Nephron progenitor cell (in vitro differentiated cells): Measurements from ENCODE around the gene GNG13.

Experiments
- DNase-seq: peaks from one replicate; pipeline ENCODE4 v3.0.0; 2021
- H3K27ac Mint-ChIP-seq: 2 replicates; pipeline ENCODE4 v1.8.0; 2021; ENCODE audit warnings: mild to moderate bottlenecking, moderate library complexity, mixed read lengths
- H3K27me3 Mint-ChIP-seq: 2 replicates; pipeline ENCODE4 v1.8.0; 2021; ENCODE audit warnings: mild to moderate bottlenecking, low read depth, mixed read lengths; ENCODE audit not compliant: poor library complexity
- H3K36me3 Mint-ChIP-seq: 2 replicates; pipeline ENCODE4 v1.8.0; 2021; ENCODE audit warnings: low read depth, mixed read lengths
- H3K4me1 Mint-ChIP-seq: 2 replicates; pipeline ENCODE4 v1.8.0; 2021; ENCODE audit warnings: mixed read lengths
- H3K4me3 Mint-ChIP-seq: 2 replicates; pipeline ENCODE4 v1.8.0; 2021; ENCODE audit warnings: mild to moderate bottlenecking, moderate library complexity, mixed read lengths
- H3K9me3 Mint-ChIP-seq: 2 replicates; pipeline ENCODE4 v1.8.0; 2021; ENCODE audit warnings: mild to moderate bottlenecking, moderate library complexity, mixed read lengths
- TF ChIP-seq, protein P1 (sequence below): fragments of 200-600 bp; sonication (generic); IDR thresholded peaks from 2 replicates; pipeline ENCODE4 v1.5.0; 2021; ENCODE audit warnings: antibody characterized with exemption

GNG13 gene

DNA sequence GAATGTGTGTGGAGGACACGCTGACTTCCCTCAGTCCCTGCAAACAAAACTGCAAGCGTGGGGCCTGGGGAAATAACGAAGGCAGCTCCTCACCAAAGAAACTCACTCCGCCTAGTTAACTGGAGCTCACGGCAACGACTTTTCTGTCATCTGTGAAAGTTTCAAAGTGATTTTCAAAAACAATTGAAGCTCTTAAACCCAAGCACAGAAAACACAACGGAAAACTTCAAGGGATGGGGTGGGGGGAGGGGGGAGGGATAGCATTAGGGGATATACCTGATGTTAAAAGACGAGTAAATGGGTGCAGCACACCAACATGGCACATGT, 3.2 kb upstream of the GNG13 start:
- Mint-ChIP-seq H3K9me3 (peaks cover 9% of the 10 kb centered on the region), H3K4me3 (no peak overlapping the region), H3K4me1 (peaks cover 28% of the 10 kb centered on the region), H3K36me3 (peaks cover 5% of the 10 kb centered on the region), H3K27me3 (peaks cover 52% of the 10 kb centered on the region), H3K27ac (no peak overlapping the region)
- no peak for DNase-seq
- TF ChIP-seq, protein P1, sequence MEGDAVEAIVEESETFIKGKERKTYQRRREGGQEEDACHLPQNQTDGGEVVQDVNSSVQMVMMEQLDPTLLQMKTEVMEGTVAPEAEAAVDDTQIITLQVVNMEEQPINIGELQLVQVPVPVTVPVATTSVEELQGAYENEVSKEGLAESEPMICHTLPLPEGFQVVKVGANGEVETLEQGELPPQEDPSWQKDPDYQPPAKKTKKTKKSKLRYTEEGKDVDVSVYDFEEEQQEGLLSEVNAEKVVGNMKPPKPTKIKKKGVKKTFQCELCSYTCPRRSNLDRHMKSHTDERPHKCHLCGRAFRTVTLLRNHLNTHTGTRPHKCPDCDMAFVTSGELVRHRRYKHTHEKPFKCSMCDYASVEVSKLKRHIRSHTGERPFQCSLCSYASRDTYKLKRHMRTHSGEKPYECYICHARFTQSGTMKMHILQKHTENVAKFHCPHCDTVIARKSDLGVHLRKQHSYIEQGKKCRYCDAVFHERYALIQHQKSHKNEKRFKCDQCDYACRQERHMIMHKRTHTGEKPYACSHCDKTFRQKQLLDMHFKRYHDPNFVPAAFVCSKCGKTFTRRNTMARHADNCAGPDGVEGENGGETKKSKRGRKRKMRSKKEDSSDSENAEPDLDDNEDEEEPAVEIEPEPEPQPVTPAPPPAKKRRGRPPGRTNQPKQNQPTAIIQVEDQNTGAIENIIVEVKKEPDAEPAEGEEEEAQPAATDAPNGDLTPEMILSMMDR, result no peak

DNA sequence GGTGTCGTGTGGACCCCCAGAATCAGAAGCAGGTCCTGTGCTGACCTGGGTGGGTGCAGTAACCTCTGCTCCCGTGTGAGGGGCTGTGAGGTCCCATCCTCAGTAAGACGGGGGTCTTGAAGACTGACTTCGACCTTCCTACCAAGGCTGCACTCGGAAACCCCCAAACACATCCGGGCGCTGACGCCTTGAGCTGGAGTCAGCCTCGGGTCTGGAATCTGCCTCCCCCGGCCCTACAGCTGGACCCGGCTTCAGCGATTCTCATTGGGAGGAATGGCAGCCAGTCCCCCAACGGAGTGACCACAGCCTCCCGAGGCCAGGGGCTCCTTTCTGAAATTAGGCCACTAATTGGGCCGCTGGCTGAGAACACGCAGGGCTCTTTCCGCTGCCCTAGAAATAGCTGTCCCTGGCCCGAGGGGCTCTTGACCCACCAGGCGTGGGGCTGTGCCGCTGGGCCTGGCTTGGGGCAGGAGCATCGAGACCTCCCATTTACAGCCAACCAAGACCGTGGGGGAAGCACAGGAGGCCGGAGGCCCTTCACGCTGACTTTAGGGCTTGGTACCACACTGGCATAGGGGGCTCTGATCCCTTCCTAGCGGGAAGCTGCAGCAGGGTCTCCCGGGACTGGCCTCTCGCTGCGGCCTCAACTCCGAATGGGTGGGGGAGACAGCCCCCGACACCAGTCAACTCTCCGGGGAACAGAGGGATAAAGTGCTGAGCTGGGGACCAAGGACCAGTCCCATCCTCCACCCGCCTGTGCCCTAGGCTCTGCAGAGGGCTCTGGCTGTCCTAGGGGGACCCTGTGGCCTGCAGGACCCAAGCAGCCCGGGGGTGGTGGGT, 2.6 kb upstream of the GNG13 start:
- peaks cover 8% of the 10 kb centered on the region for H3K36me3 Mint-ChIP-seq
- DNase-seq, result no peak
- H3K4me3 Mint-ChIP-seq, result no peak overlapping the region
- TF ChIP-seq, protein P1, result no peak
- H3K27me3 Mint-ChIP-seq, result peaks cover 50% of the 10 kb centered on the region
- H3K9me3 Mint-ChIP-seq, result peaks cover 4% of the 10 kb centered on the region
- no peak overlapping the region for H3K27ac Mint-ChIP-seq
- peaks cover 22% of the 10 kb centered on the region for H3K4me1 Mint-ChIP-seq

DNA sequence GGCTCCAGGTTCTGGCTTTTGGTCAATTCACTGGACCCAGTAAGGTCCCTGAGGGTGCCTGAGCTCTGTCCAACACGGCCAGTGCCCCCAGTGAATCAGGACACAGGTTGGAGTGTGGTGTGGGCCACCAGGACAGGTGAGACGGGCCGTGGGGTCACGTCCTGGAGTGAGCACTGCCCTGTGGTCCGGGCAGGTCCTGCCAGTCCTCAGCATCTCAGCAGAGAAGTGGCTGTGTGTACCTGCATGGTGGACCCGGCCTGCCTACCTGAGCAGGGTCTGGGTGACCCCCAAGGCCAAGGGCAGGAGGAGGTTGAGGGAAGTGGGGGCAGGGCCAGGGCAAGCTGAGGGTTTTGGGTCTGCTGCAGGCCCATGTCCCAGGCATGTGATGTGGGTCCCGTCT, 1.9 kb upstream of the GNG13 start:
- DNase-seq, result no peak
- TF ChIP-seq, protein P1, result no peak
- H3K27ac Mint-ChIP-seq, result no peak overlapping the region
- H3K4me1 Mint-ChIP-seq, result peaks cover 17% of the 10 kb centered on the region
- H3K9me3 Mint-ChIP-seq, result no peaks in the 10 kb centered on the region
- no peak overlapping the region for H3K4me3 Mint-ChIP-seq
- peaks cover 46% of the 10 kb centered on the region for H3K27me3 Mint-ChIP-seq
- H3K36me3 Mint-ChIP-seq, result peaks cover 8% of the 10 kb centered on the region

DNA sequence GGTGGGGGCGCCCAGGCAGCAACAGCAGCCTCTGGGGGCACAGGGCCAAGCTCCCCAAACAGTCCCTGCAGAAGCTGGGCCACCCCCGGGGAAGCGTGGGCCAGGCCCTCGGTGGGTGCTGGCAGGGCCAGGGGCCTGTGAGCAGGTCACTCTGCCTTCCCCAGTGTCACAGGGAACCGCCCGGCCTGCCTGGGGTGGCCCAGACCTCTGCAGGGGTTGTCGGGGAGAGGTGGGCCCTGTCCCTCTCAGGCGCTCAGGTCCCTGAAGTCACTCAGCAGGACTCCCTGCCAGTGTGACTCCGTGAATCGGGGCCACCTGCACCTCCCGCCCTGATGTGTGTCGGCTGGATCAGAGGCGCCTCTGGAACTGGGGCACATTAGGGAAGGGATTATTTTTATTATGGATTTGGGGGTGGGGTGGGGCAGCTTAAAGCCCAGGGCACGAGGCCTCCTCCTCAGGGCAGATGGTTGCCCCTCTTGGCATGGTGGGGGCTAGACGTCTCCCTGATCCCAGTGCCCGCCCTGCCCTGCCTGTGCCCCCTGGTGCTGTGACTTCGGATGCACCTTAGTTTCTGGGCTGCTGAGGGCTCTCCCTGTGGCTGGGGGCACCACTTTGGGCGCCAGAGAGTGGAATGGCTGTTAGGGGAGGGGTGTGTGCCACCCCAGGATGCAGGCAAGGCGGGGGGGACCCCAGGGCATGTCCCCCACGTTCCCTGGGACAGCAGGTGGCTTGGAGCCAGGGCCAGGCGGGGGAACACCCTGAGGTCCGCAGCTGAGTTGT, 1.2 kb upstream of the GNG13 start:
- H3K9me3 Mint-ChIP-seq, result no peaks in the 10 kb centered on the region
- peaks cover 17% of the 10 kb centered on the region for H3K4me1 Mint-ChIP-seq
- H3K36me3 Mint-ChIP-seq, result peaks cover 8% of the 10 kb centered on the region
- DNase-seq, result no peak
- no peak overlapping the region for H3K4me3 Mint-ChIP-seq
- H3K27ac Mint-ChIP-seq, result no peak overlapping the region
- H3K27me3 Mint-ChIP-seq, result peaks cover 46% of the 10 kb centered on the region
- TF ChIP-seq, protein P1, result no peak

DNA sequence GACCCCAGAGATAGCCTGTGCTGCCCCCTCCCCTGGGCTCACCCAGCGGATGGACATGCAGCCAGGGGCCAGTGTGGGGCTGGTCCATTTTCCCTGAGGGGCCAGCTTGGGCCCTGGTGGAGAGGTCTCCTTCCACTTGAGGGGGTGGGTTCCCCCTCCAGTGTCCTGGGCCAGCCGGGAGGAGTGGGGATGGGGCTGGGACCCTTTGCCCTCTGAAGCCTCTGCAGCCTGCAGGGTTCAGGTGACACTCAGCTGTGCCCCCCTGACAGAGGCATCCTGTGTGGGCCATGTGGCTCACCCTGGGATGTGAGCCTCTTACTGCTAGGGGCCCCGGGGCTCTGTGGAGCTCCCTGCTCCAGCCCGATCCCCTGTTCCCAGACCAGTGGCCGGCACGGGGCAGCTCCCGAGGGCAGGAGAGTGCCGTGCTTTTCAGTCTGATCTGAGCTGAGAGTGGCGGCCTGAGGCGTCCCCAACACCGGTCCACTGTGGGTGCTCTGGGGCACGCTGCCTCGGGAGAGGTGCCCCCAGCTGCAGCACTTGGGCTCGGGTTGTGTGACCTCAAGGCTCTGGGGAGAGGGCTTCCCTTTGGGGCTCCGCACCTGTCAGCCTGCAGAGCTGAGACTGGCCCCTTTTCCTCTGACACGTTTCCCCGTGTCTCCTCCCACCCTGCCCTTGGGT, 439 bp upstream of the GNG13 start:
- H3K27ac Mint-ChIP-seq, result no peak overlapping the region
- TF ChIP-seq, protein P1, result no peak
- no peak overlapping the region for H3K4me3 Mint-ChIP-seq
- H3K4me1 Mint-ChIP-seq, result peaks cover 17% of the 10 kb centered on the region
- H3K9me3 Mint-ChIP-seq, result no peaks in the 10 kb centered on the region
- peaks cover 8% of the 10 kb centered on the region for H3K36me3 Mint-ChIP-seq
- H3K27me3 Mint-ChIP-seq, result peaks cover 46% of the 10 kb centered on the region
- no peak for DNase-seq
